K562 (cell line): ENCODE data around the gene SLC66A3. TPM values are rescaled to one million over a fixed set of nuclear protein-coding genes. Genes with fewer than 3 reads are reported as not detected.
"Not testable (repeated sequence)": the region's sequence is repeated elsewhere in the genome, so short reads cannot be mapped to it uniquely, and the experiment has no call there.

Source experiments
- ATAC-seq: fragments of 200-7000 bp; cut with Tn5 transposase; 3 replicates; pipeline ENCODE4 v1.9.1; 2020; ENCODE audit warnings: moderate library complexity
- BruUV-seq: library from RNA; stranded (reverse); fragments of 400-500 nt; replicated peaks from 2 replicates; lab custom pipeline; 2021; lab: Mats Ljungman, UMichigan
- CTCF ChIA-PET: fragments of 300-600 bp; formaldehyde crosslinking; extraction: SDS; loops from one replicate; lab custom pipeline; 2021; ENCODE audit warnings: low intra/inter-chr PET ratio; lab: Yijun Ruan, JAX
- POLR2A ChIA-PET: fragments of 300-600, 350-650 bp; sonication (Branson Sonifier 250); formaldehyde crosslinking; extraction: SDS; loops from one replicate; lab custom pipeline; 2021; ENCODE audit warnings: antibody characterized with exemption, inconsistent platforms; lab: Yijun Ruan, JAX
- DNase-seq, 4 experiments: peaks; one replicate each; pipeline versions ENCODE4 v3.0.0 to v3.0.0-alpha.2; 2011 to 2018; ENCODE audit warnings: low spot score in 3 of 4, mixed read lengths in 3 of 4; ENCODE audit errors: extremely low read depth in 1 of 4
- FAIRE-seq: peaks from 2 replicates; lab custom pipeline; 2011; peaks lifted over from hg19 to GRCh38; lab: Jason Lieb, UNC
- H2AFZ ChIP-seq: 2 replicates; pipeline ENCODE4 v1.6.0; 2011; ENCODE audit warnings: low read depth, low read length, control low read depth, inconsistent platforms
- H3K27ac ChIP-seq: fragments of 200-600 bp; 3 replicates; pipeline ENCODE4 v1.8.0; 2011; ENCODE audit warnings: low read depth, mild to moderate bottlenecking, control low read depth, inconsistent platforms, low read length, moderate library complexity, mixed read lengths; ENCODE audit errors: extremely low read depth
- H3K27me3 ChIP-seq, 2 experiments: fragments of 300-600 bp in 1 of 2; 2 replicates in 1 of 2; 3 replicates in 1 of 2; pipeline versions ENCODE4 v1.6.0 to v1.8.0; 2011; ENCODE audit warnings: inconsistent platforms in 2 of 2, low read length in 2 of 2, mild to moderate bottlenecking in 1 of 2, mixed read lengths in 1 of 2, moderate library complexity in 1 of 2; ENCODE audit not compliant: control insufficient read depth in 2 of 2, insufficient read depth in 2 of 2
- H3K36me3 ChIP-seq: fragments of 300-600 bp; 3 replicates; pipeline ENCODE4 v1.8.0; 2011; ENCODE audit warnings: mild to moderate bottlenecking, low read length, inconsistent platforms; ENCODE audit not compliant: control insufficient read depth, insufficient read depth
- H3K4me1 ChIP-seq, 2 experiments: fragments of 200-600 bp in 1 of 2; replicated peaks in 1 of 2; 2 replicates in 1 of 2; 3 replicates in 1 of 2; pipeline versions ENCODE4 v1.5.1 to v1.8.0; 2011; ENCODE audit warnings: inconsistent platforms in 2 of 2, low read length in 2 of 2, mild to moderate bottlenecking in 1 of 2, mixed read lengths in 1 of 2, moderate library complexity in 1 of 2; ENCODE audit not compliant: control insufficient read depth in 2 of 2, insufficient read depth in 2 of 2
- H3K4me2 ChIP-seq: 2 replicates; pipeline ENCODE4 v1.6.1; 2011; ENCODE audit warnings: low read length, control low read depth, inconsistent platforms, mixed read lengths; ENCODE audit not compliant: insufficient read depth
- H3K4me3 ChIP-seq: fragments of 200-600 bp; sonication (generic), shearing (Covaris generic); 2 replicates; pipeline ENCODE4 v1.5.1; 2016; ENCODE audit warnings: control low read depth, inconsistent platforms
- H3K79me2 ChIP-seq: fragments of 200-600 bp; 3 replicates; pipeline ENCODE4 v1.8.0; 2011; ENCODE audit warnings: low read length, inconsistent platforms; ENCODE audit not compliant: control insufficient read depth, insufficient read depth
- H3K9ac ChIP-seq, 2 experiments: 2 replicates each; pipeline versions ENCODE4 v1.6.0 to v1.6.1; 2011; ENCODE audit warnings: low read depth in 2 of 2, low read length in 2 of 2, control low read depth in 1 of 2, inconsistent platforms in 1 of 2, mild to moderate bottlenecking in 1 of 2, mixed read lengths in 1 of 2; ENCODE audit not compliant: insufficient read depth in 1 of 2
- H3K9me1 ChIP-seq: one replicate; pipeline ENCODE4 v1.6.0; 2011; ENCODE audit warnings: inconsistent platforms, mild to moderate bottlenecking, low read length, moderate library complexity; ENCODE audit not compliant: control insufficient read depth, insufficient read depth
- H3K9me3 ChIP-seq: replicated peaks from 2 replicates; pipeline ENCODE4 v1.5.1; 2011; ENCODE audit warnings: low read depth, low read length, inconsistent platforms; ENCODE audit not compliant: control insufficient read depth, insufficient read depth
- H4K20me1 ChIP-seq: replicated peaks from 2 replicates; pipeline ENCODE4 v1.6.1; 2011; ENCODE audit warnings: low read length, inconsistent platforms, mixed read lengths; ENCODE audit not compliant: control insufficient read depth, insufficient read depth
- NFIC ChIP-seq: fragments of 450-650 bp; IDR thresholded peaks from 2 replicates; pipeline ENCODE4 v1.6.1; 2017; ENCODE audit warnings: mild to moderate bottlenecking, inconsistent platforms
- NR4A1 ChIP-seq, 2 experiments: fragments of 250-450 bp in 1 of 2; fragments of 450-650 bp in 1 of 2; sonication (Bioruptor Pico) in 1 of 2; IDR thresholded peaks; 2 replicates each; pipeline versions ENCODE4 v1.4.0 to v1.6.1; 2016 to 2020; ENCODE audit warnings: mild to moderate bottlenecking in 2 of 2, missing compliant biosample characterization in 1 of 2, missing genetic modification characterization in 1 of 2, moderate library complexity in 1 of 2
- SIN3A ChIP-seq, 2 experiments: fragments of 150-350 bp in 1 of 2; IDR thresholded peaks; 2 replicates each; pipeline ENCODE4 v1.6.1; 2011 to 2016; ENCODE audit warnings: borderline replicate concordance in 2 of 2, low read depth in 2 of 2, low read length in 2 of 2, mild to moderate bottlenecking in 2 of 2, moderate library complexity in 2 of 2; ENCODE audit not compliant: control insufficient read depth in 1 of 2
- WHSC1 ChIP-seq: IDR thresholded peaks from one replicate; pipeline ENCODE4 v1.6.1; 2012; ENCODE audit warnings: low read length, control low read depth, inconsistent platforms
- WGBS: fragments of 100-300 bp; shearing (Covaris generic); methylation state at CpG from one replicate; pipeline ENCODE4 v1.1.6; 2016; ENCODE audit warnings: low coverage, mixed read lengths; ENCODE audit not compliant: insufficient coverage; ENCODE audit errors: missing lambda C conversion rate; 5-methylcytosine and 5-hydroxymethylcytosine counted together
- in situ Hi-C: fragments of 300-500 bp; cut with MboI; formaldehyde crosslinking; loops from 4 replicates; pipeline ENCODE4 v1.15.0; 2018; ENCODE audit warnings: inconsistent platforms, mixed read lengths
- intact Hi-C: fragments of 100-400 bp; cut with micrococcal nuclease; formaldehyde crosslinking; loops from 2 replicates; pipeline ENCODE4 v1.14.2; 2022
- polyA plus RNA-seq, 8 experiments: library from polyadenylated mRNA; depleted of rRNA in 4 of 8; stranded (reverse) in 5 of 8; unstranded in 3 of 8; fragments of >200 nt; fragmentation: Nextera tagmentation in 2 of 8; fragmentation: Illumina TruSeq in 1 of 8; extraction: Ambion mirVana in 2 of 8; extraction: Trizol in 1 of 8; gene quantifications; 2 replicates each; pipeline versions ENCODE4 v1.2.1 to v1.2.3, GENCODE V29; 2011 to 2014; ENCODE audit warnings: inconsistent platforms in 1 of 8, missing spikeins in 1 of 8
- total RNA-seq, 7 experiments: library from RNA; depleted of rRNA in 6 of 7; stranded (reverse); fragments of >200 nt in 6 of 7; fragmentation: Illumina TruSeq in 2 of 7; extraction: Trizol in 2 of 7; gene quantifications; 2 replicates each; pipeline versions ENCODE4 v1.2.1 to v1.2.3, GENCODE V29; 2011 to 2021; ENCODE audit warnings: low replicate concordance in 1 of 7

SLC66A3 gene
- total and polyA plus RNA-seq, 9 of the 15 experiments (the other 6 are each of a cell fraction or from before 2014, with no cell fraction given) = 2.8 to 30.0 (median 9.1) TPM

GRCh38 chr2:11161747-11162146, 6.5 kb downstream of the SLC66A3 start:
- H3K4me3 ChIP-seq = no peak overlapping the region
- no peaks in the 10 kb centered on the region for H3K36me3 ChIP-seq
- 80% methylated on average over 4 of the region's 4 CpGs for WGBS
- ChIA-PET CTCF (no interaction called here), POLR2A (interaction anchor here (0.8 kb wide), 1 partner anchor 9 kb away, joined by 3 read pairs; no protein-coding TSS in a partner anchor)
- in situ Hi-C loops (no loop called here), intact Hi-C loops (no loop called here)
- no peaks in the 10 kb centered on the region for H3K9me3 ChIP-seq
- H3K9me1 ChIP-seq = peaks cover 2% of the 10 kb centered on the region
- DNase-seq (no peak), FAIRE-seq (no peak), ATAC-seq (no peak)
- TF ChIP-seq SIN3A (IDR thresholded peaks at IDR 0.05; ENCODE audit: borderline replicate concordance in 2 of 2, control insufficient read depth in 1 of 2, low read depth in 2 of 2, low read length in 2 of 2) (no peak), NFIC (peak; percentile 63)
- no peaks in the 10 kb centered on the region for H3K79me2 ChIP-seq
- H2AFZ ChIP-seq = no peak overlapping the region
- peaks cover 0 to 22% of the 10 kb centered on the region in 2 experiments; a peak in 2 of 5 replicates for H3K4me1 ChIP-seq
- no peaks in the 10 kb centered on the region for H3K27me3 ChIP-seq
- no peak overlapping the region for H3K27ac ChIP-seq
- H3K9ac ChIP-seq = no peak overlapping the region
- no peak overlapping the region for H3K4me2 ChIP-seq
- BruUV-seq = no TSS peak
- no peaks in the 10 kb centered on the region for H4K20me1 ChIP-seq

- H2AFZ ChIP-seq = no peak overlapping the region
- peaks cover 2% of the 10 kb centered on the region for H3K9me1 ChIP-seq
- POLR2A ChIA-PET = interaction anchor here (1.3 kb wide), 1 partner anchor 12 kb away, joined by 4 read pairs; no protein-coding TSS in a partner anchor
- H4K20me1 ChIP-seq = no peaks in the 10 kb centered on the region
- no peaks in the 10 kb centered on the region for H3K79me2 ChIP-seq
- H3K9ac ChIP-seq = no peak overlapping the region
- ATAC-seq (no peak), DNase-seq (no peak), FAIRE-seq (peak; percentile 29)
- intact Hi-C loops = no loop called here
- H3K27me3 ChIP-seq = no peaks in the 10 kb centered on the region
- in situ Hi-C loops = no loop called here
- no TSS peak for BruUV-seq
- H3K4me1 ChIP-seq = peaks cover 0 to 15% of the 10 kb centered on the region in 2 experiments; a peak in 2 of 5 replicates
- H3K36me3 ChIP-seq = no peaks in the 10 kb centered on the region
- no peak overlapping the region for H3K4me3 ChIP-seq
- no peak overlapping the region for H3K27ac ChIP-seq
- CTCF ChIA-PET = no interaction called here
- 67% methylated on average over 16 of the region's 16 CpGs for WGBS
- TF ChIP-seq WHSC1 (no peak), NR4A1 (CRISPR knock-in tag; IDR thresholded peaks at IDR 0.05) (peak; percentile 6; the same call in 1 of the 2 replicates), NR4A1 (tag; IDR thresholded peaks at IDR 0.05) (no peak)
- no peaks in the 10 kb centered on the region for H3K9me3 ChIP-seq
- H3K4me2 ChIP-seq = no peak overlapping the region
These were observed 8.4 kb downstream of the SLC66A3 start for GRCh38 chr2:11163439-11164317.

- H2AFZ ChIP-seq, H3K79me2 ChIP-seq, intact Hi-C loops, BruUV-seq, H3K4me3 ChIP-seq, H3K4me2 ChIP-seq, H3K27ac ChIP-seq, DNase-seq, H3K36me3 ChIP-seq, ATAC-seq, H3K9me3 ChIP-seq, in situ Hi-C loops, H3K9me1 ChIP-seq, H3K9ac ChIP-seq, H3K4me1 ChIP-seq, H3K27me3 ChIP-seq, CTCF ChIA-PET, H4K20me1 ChIP-seq, FAIRE-seq: not testable (repeated sequence)
- WGBS = 38% methylated on average over 6 of the region's 28 CpGs
- POLR2A ChIA-PET = interaction anchor here (1.3 kb wide), 1 partner anchor 11 kb away, joined by 4 read pairs; no protein-coding TSS in a partner anchor
These were observed 9.8 kb downstream of the SLC66A3 start for GRCh38 chr2:11165046-11165445.
